HG02642 (cell line): ENCODE results near the gene ENSA.
"Not testable (repeated sequence)": the region's sequence is repeated elsewhere in the genome, so short reads cannot be mapped to it uniquely, and the experiment has no call there.

ENCODE experiments used
- ATAC-seq: cut with Tn5 transposase; IDR thresholded peaks from one replicate; pipeline ENCODE4 v1.9.1; 2021; ENCODE audit warnings: mild to moderate bottlenecking; ENCODE audit not compliant: unreplicated experiment, poor library complexity

Gene ENSA

DNA sequence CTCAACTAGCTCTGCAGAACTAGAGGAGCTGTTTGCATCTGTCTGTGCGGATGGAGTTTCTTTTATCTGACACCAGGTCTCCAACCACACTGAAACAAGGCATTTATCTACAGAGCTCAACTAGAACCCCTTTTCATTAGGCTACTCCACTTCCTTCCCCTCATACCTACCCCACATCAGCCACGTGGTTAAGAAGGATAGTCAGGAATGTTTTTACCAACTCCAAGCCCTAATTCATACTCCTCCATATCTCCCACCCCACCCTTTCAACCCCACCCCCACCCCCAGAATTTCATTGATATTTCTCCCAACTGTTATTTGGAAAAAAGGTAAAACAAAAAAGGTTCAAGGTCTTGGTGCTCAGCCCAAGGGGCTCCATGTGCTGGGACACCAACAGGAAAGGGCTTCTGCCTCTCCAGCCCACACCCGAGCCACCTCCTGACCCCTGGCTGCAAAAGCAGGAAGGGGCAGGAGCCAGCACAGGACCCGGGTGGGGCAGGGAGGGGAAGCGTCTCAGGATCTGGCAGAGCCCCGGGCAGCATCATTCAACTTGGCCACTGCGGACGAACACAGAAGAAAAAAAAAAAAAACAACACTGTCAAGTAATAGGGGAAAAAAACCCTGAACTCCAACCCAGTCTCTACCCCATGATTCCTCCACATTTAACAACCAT, 7.0 kb downstream of the ENSA start:
- no peak for ATAC-seq

DNA sequence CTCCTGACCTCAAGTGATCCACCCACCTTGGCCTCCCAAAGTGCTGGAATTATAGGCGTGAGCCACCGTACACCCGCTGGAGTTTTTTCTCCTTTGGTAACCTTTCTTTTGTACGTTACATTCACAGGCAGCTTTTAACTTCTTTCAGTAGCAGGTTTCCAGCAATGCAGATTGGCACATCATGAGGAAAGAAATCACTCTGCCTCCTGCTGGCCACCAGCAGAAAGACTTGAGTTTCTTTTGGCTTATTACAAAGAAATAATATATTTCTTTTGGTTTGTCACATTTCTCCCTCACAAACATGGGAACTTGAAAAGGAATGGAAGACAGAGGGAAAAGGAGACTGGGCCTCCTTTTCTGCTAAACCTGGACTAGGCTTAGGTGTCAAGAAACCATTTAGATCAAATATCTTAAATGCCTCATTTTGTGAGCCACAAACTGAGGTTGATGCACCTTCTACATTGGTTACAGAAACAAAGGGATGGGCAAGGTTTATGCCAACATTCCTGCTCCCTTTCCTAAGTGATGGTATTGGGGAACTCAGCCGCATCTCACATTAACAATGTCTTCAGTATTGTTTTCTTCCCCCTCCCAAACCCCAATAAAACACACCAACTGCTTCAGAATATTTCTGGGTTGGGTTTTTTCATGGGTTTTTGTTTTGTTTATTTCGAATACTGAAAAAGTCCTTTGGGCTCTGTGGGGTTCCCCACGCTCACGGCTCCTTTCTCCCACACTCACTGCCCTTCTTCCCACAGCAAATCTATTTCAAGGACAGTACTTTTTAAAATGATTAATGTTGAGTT, 7.7 kb downstream of the ENSA start:
- ATAC-seq, result no peak

DNA sequence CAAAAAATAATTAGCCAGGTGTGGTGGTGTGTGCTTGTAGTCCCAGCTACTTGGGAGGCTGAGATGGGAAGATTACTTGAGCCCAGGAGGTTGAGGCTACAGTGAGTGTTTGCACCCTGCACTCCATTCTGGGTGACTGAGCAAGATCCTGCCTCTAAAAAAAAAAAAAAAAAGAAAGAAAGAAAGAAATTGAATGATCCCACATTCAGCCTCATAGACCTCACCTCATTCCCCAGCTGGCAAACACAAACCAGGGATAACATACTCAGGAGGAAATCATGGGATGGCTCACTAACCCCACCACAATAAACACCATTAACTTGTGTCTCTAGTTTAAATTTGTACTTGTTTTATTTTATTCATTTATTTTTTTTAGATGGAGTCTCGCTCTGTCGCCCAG, 8.5 kb downstream of the ENSA start:
- no peak for ATAC-seq

DNA sequence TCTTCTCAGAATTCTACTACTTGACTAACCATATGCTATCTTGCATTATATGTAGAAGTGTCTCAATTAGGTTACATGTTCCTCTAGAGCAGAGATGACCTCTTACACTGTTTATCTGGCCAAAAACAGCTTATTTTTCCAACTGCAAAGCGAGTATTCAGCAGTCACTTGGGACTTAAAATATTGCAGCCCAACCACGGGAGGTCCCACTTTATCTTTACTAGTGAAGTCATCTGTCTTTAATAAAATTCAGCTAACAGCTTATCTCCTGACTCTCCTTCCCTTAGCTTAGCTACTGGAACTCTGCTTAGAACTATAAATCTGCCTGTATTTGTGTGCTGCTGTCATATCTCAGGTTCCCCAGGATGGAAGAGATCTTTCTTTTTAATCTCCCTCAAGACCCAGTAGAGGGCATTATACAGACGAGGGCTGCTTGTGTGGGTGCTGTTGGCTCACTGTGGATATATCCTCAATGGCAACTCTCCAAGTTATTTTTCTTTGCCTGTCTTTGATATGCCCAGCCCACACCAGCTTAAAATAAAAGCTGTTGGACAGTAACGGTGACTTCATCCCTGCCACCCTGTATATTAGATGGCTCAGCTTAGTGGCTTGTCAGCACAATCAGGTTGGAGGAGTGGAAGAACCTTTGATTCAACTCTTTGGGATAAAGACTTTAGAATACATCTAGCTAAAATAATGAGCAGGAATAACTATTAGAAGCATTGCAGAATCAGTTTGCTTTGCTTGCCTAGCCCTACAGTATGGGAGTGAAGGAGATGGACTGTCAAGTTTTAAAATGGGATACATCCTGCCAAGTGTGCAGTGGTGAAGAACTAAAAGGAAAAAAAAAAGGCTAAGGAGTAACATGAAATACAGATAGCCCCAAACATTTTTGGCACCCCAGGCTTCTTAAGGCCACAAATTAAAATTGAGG, 9.6 kb downstream of the ENSA start:
- no peak for ATAC-seq

DNA sequence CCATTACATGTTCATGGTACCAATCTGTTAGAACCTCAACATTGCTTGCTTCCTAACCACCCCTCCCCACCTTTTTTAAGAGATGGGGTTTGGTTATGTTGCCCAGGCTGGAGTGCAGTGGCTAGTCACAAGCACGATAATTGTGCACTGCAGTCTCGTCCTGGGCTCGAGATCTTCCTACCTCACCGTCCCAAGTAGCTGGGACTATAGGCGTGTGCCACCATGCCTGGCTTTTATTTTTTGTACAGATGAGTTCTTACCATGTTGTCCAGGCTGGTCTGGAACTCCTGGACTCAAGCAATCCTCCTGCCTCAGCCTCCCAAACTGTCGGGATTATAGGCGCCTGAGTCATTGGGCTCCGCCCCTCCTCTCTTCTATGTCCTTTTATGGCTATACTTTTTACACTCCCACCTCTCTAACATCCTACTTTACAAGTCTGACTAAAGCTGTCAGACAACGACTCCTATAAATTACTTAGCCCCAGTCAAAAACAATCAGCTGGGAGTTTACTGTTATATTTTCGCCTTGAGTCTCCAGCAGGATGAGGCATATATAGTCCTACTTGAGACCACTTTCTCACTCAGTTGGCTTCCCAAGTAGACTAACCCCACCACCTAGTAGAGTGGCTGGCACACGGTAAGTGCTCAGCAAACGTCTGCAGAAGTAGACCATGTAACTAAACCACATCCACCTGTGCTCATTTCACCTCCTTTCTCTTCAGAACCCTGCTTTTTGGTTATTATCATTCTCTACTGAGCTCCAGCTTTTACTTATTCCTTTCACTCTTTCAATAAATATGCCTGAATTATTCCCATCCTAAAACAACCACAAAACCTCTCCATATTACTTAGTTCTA, 13.8 kb downstream of the ENSA start:
- no peak for ATAC-seq

DNA sequence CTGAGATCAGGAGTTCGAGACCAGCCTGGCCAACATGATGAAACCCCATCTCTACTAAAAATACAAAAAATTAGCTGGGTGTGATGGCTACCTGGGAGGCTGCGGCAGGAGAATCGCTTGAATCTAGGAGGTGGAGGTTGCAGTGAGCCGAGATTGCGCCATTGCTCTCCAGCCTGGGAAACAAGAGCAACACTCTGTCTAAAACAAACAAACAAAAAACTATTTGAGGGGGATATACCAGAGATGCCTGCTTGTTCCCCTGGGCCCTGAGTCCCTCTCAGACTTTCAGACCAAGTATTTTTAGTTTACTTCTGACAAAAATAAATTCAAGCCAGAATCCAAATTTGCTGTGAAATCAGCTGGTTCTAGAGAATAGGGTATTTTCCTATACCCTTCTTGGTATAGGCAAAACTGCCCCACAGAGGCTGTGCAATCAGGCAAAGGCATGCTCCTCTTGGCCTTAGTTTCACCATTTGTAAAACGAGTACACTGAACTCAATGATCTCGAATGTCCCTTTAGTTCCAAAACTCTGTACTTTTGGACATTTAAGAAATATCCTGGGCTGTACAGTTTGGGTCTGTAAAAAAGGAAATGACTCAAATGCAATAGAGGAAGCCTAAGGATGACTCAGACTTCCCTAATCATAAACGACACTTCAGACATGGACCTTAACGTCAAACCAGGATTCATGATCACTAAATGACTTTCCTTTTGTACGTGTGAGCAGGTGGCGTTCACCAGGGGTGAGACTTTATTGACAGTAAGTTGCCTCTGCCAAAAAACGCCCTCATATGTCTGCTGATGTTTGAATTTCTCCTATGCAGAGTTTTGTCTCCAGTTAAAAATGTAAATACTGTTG, 16.1 kb downstream of the ENSA start:
- no peak for ATAC-seq

DNA sequence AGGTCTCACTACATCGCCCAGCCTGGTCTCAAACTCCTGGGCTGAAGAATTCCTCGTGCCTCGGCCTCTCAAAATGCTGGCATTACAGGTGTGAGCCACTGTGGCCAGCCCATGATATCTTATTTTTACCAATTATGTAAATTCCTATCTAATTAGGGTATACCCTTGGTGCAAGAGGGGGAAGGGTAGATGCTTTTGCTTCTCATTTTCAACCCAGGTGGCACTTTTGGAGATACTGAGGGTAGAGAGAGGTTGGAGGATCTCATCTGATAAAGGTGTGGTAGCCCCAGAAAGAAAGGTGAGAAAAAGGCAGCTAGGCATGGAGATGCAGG, 17.4 kb downstream of the ENSA start:
- no peak for ATAC-seq

DNA sequence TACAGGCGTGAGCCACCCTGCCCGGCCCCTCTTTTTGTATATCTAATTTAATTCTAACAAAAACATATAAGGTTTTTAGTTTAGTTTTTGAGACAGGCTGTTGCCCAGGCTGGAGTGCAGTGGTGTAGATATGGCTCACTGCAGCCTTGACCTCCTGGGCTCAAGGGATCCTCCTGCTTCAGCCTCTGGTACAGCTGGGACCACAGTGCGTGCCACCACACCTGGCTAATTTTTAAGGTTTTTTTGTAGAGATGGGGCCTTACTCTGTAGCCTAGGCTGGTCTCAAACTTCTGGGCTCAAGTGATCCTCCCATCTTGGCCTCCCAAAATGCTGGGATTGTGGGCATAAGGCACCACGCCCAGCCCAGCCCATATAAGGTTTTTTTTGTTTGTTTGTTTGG, 18.8 kb downstream of the ENSA start:
- ATAC-seq, result no peak

DNA sequence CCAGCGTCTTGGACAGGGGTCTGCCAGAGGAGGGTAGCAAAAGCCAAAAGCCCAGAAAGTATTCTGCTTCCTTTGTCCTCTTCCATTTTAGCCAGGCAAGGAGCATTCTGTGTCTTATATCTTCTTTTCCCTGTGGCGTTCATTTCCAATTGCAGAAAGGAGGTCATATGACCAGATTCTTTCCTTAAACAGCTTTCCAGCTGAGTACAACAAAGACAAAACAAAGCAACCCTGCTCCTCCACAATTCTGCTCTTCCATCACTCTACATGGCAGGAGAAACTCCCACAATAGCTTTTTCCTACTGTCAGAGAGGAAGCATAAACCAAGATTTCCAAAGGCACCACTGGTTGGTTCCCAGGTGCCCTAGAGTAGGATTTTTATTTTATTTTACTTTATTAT, 19.7 kb downstream of the ENSA start:
- ATAC-seq, result no peak

DNA sequence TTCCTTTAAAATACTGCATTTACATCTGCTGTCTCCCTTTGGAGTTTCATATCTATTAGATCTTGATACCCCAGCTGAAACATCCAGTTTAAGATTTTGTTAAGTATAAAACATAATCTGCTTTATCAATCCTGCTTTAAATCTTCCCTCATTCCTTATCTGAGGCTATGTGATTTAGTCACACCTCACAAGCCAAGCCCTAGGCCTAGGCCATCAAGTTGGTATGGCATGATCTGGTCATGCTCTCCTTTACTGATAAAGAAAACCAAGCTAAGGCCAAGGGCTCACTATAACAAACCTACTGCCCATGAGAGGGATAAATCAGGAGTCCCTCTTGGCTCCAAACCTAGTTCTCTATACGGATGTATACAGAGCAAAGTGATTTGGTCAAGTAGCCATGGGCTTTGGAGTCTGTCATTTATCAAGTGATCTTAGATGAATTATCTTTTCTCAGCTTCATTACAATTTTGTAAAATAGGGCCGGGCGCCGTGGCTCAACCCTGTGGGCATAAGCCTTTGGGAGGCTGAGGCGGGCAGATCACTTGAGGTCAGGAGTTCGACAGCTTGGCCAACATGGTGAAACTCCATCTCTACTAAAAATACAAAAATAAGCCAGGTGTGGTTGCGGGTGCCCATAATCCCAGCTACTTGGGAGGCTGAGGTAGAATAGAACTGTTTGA, 22.8 kb downstream of the ENSA start:
- no peak for ATAC-seq

DNA sequence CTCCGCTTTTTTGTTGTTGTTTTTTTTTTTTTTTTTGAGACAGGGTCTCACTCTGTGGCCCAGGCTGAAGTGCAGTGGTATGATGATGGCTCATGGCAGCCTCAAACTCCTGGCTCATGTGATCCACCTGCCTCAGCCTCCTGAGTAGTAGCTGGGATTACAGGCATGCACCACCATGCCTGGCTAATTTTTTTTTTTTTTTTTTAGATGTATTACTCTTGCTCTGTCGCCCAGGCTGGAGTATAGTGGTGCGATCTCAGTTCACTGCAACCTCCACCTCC, 24.0 kb downstream of the ENSA start:
- not testable (repeated sequence) for ATAC-seq

DNA sequence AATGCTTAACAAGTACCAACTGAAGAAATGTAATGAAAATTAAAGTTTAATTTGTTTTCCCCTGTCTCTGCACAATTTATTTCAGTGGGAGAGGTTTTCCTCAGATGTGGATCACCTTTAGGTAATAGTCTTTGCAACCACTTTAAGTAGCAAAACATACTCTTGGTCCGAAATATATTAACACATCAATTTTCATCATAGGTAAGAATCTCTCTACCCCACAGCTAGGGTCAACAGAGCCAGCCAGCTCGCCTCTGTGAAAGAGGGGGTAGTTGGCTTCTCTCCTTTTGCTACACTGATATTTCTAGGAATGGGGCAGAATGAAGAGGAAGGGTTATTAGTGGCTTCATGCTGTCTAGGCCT, 25.2 kb downstream of the ENSA start:
- no peak for ATAC-seq

DNA sequence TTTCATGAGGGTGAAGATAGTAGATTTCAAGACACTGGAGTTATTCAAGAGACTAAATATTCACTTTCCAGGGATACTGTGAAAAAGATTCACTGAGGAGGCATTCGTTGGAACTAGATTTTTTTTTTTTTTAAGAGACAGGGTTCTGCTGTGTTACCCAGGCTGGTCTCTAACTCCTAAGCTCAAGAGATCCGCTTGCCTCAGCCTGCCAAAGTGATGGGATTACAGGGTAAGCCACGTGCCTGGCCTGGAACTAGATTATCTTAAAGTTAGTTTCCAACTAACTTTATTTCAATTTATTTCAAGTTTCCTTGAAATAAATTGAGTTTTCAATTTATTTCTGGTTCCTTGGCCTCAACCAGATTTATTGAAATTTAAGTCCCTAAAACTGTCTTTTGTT, 25.7 kb downstream of the ENSA start:
- no peak for ATAC-seq

DNA sequence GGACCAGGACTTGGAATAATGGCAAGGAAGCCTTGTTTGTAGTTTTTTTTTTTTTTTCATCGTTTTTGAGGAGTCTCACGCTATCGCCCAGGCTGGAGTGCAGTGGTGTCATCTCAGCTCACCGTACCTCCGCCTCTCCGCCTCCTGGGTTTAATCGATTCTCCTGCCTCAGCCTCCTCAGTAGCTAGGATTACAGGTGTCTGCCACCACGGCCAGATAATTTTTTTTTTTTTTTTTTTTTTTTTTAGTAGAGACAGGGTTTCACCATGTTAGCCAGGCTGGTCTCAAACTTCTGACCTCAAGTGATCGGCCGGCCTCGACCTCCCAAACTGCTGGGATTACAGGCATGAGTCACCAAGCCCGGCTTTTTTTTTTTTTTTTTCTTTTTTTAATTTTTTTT, 27.0 kb downstream of the ENSA start:
- not testable (repeated sequence) for ATAC-seq

DNA sequence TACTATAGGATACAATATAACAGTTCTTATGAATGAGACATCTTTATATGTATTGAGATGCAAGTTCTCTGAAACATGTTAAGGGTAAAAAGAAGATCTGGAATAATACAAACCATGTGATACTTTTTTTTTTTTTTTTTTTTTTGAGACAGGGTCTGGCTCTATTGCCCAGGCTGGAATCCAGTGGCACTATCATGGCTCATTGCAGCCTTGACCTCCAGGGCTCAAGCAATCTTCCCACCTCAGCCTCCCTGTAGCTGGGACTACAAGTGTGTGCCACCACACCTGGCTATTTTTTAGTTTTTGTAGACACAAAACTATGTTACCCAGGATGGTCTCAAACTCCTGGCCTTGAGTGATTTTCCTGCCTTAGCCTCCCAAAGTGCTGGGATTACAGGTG, 27.9 kb downstream of the ENSA start:
- no peak for ATAC-seq

DNA sequence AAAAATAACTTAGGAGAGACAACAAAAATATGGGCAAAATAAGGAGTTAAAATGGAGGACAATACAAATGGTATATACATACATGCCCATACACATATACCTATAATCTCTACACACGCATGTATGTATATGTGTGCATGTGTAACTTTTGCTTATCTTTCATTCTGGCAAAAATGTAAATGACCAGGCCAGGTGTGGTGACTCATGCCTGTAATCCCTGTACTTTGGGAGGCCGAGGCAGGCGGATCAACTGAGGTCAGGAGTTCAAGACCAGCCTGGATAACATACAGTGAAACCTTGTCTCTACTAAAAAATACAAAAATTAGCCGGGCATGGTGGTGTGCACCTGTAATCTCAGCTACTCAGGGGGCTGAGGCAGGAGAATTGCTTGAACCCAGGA, 31.1 kb downstream of the ENSA start:
- not testable (repeated sequence) for ATAC-seq

DNA sequence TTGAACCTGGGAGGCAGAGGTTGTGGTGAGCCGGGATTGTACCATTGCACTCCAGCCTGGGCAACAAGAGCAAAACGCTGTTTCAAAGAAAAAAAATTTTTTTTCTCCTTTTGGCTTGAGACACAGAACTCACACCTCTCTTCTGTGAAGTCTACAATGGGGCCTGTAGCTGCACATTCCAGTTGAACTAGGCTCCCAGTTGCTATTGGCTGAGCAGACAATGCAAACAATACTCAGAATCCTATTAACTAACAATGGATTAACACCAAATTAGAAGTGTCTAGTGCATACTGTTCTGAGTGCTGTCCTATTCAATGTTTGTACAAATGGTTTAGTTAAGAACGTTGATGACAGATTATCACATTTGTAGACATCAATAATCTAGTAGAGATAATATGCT, 32.4 kb downstream of the ENSA start:
- no peak for ATAC-seq

DNA sequence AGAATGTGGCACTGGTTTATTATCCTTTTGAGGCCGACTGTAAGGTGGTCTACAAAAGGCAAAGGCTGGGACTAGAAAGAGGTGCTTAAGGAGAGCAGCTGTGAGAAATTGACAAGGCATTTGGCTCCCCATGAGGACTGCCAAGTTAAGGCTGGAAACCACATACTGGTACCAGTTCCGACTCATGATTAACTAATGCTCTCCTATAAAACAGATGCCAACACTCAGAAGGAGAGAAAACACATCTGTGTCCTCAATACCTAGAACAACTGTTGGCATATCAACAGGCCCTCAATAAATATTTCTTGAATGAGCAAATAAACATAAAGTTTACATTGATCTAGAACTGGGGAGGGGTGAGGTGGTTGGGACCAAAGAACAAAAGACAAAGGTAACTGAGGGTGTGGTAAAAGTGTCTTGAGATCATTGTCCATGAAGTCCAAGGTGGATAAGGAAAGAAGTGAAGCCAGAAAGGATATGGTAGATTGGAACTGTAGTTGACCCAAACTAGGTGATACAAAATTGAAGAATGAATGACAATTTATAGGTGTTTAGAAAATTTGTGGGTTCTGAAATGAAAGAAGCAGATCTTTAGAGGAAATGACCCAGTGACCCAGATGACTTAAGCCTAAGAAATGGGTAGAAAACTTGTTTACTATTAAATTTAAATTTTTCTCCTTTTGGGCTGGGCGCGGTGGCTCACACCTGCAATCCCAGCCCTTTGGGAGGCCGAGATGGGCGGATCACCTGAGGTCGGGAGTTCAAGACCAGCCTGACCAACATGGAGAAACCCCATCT, 33.1 kb downstream of the ENSA start:
- ATAC-seq, result no peak
